CD4-positive, alpha-beta T cell (primary cell): ENCODE data around the gene LINC00632. TPM values are rescaled to one million over a fixed set of nuclear protein-coding genes. Genes with fewer than 3 reads are reported as not detected.

ENCODE experiments used
- ATAC-seq: fragments of 200-7000 bp; cut with Tn5 transposase; one replicate; pipeline ENCODE4 v1.10.0; 2022; ENCODE audit warnings: mild to moderate bottlenecking; ENCODE audit not compliant: poor library complexity
- CTCF ChIA-PET: fragments of 350-600 bp; sonication (Branson Sonifier 250); formaldehyde crosslinking; loops from one replicate; lab custom pipeline; 2021; ENCODE audit warnings: antibody characterized with exemption, inconsistent platforms; lab: Charles Lee
- POLR2A ChIA-PET: fragments of 350-600 bp; sonication (Branson Sonifier 250); formaldehyde crosslinking; loops from one replicate; lab custom pipeline; 2021; ENCODE audit warnings: antibody characterized with exemption, inconsistent platforms; lab: Charles Lee
- DNase-seq, 14 experiments: peaks; one replicate each; pipeline ENCODE4 v3.0.0-alpha.2; 2013 to 2020; ENCODE audit warnings: mixed read lengths in 2 of 14
- H3K27ac ChIP-seq, 2 donors: one replicate each; pipeline versions ENCODE4 v1.5.1 to v1.7.0; 2013; ENCODE audit warnings: low read length in 2 of 2, low read depth in 1 of 2, mild to moderate bottlenecking in 1 of 2
- H3K27me3 ChIP-seq, 2 experiments: 1 replicate in 1 of 2; 2 replicates in 1 of 2; pipeline versions ENCODE4 v1.6.1 to v1.7.0; 2013; ENCODE audit warnings: low read length in 2 of 2, control low read depth in 1 of 2, mild to moderate bottlenecking in 1 of 2, moderate library complexity in 1 of 2; ENCODE audit not compliant: insufficient read depth in 2 of 2, control insufficient read depth in 1 of 2
- H3K36me3 ChIP-seq: one replicate; pipeline ENCODE4 v1.6.1; 2013; ENCODE audit warnings: low read length, control low read depth; ENCODE audit not compliant: insufficient read depth
- H3K4me1 ChIP-seq: one replicate; pipeline ENCODE4 v1.6.1; 2013; ENCODE audit warnings: low read length, control low read depth; ENCODE audit not compliant: insufficient read depth
- H3K4me3 ChIP-seq: one replicate; pipeline ENCODE4 v1.5.1; 2013; ENCODE audit warnings: mild to moderate bottlenecking, low read length, moderate library complexity
- H3K9me3 ChIP-seq, 2 experiments: 1 replicate in 1 of 2; 2 replicates in 1 of 2; pipeline versions ENCODE4 v1.6.1 to v1.7.0; 2013; ENCODE audit warnings: low read length in 2 of 2, mild to moderate bottlenecking in 2 of 2, control low read depth in 1 of 2, moderate library complexity in 1 of 2; ENCODE audit not compliant: control insufficient read depth in 1 of 2, insufficient read depth in 1 of 2
- H3K27ac Mint-ChIP-seq: one replicate; pipeline ENCODE4 v1.8.0; 2020; ENCODE audit warnings: mixed read lengths
- H3K27me3 Mint-ChIP-seq: one replicate; pipeline ENCODE4 v1.8.0; 2021; ENCODE audit warnings: mixed read lengths
- H3K36me3 Mint-ChIP-seq: one replicate; pipeline ENCODE4 v1.8.0; 2021; ENCODE audit warnings: low read depth, mixed read lengths
- H3K4me1 Mint-ChIP-seq: one replicate; pipeline ENCODE4 v1.8.0; 2021; ENCODE audit warnings: low read depth, mixed read lengths
- H3K4me3 Mint-ChIP-seq: one replicate; pipeline ENCODE4 v1.8.0; 2020; ENCODE audit warnings: mild to moderate bottlenecking, mixed read lengths
- H3K9me3 Mint-ChIP-seq: one replicate; pipeline ENCODE4 v1.8.0; 2020; ENCODE audit warnings: mixed read lengths
- intact Hi-C, 2 experiments: fragments of 100-400 bp; cut with DNase I in 1 of 2; cut with micrococcal nuclease in 1 of 2; formaldehyde crosslinking; loops; one replicate each; pipeline versions ENCODE4 v1.15.1 to v1.9.0; 2023 to 2025; cut with DNase I, micrococcal nuclease
- total RNA-seq, 174 experiments: library from RNA in 2 of 174; stranded (reverse) in 2 of 174; gene quantifications; one replicate each; pipeline ENCODE4 v1.2.3 and lab custom pipeline; 2021 to 2026
- TF ChIP-seq, protein P1 (sequence below): fragments of 200-600 bp; IDR thresholded peaks from one replicate; pipeline ENCODE4 v1.8.0; 2022; ENCODE audit warnings: antibody characterized with exemption, mild to moderate bottlenecking

The LINC00632 gene
- total RNA-seq, 2 experiments from 2014 or later: 9.4 to 10.8 TPM

- no peaks in the 10 kb centered on the region for H3K36me3 ChIP-seq
- H3K36me3 Mint-ChIP-seq: no peaks in the 10 kb centered on the region
- no peak overlapping the region for H3K4me3 ChIP-seq
- no peaks in the 10 kb centered on the region for H3K4me1 ChIP-seq
- H3K27me3 ChIP-seq: no peaks in the 10 kb centered on the region
- TF ChIP-seq, protein P1, sequence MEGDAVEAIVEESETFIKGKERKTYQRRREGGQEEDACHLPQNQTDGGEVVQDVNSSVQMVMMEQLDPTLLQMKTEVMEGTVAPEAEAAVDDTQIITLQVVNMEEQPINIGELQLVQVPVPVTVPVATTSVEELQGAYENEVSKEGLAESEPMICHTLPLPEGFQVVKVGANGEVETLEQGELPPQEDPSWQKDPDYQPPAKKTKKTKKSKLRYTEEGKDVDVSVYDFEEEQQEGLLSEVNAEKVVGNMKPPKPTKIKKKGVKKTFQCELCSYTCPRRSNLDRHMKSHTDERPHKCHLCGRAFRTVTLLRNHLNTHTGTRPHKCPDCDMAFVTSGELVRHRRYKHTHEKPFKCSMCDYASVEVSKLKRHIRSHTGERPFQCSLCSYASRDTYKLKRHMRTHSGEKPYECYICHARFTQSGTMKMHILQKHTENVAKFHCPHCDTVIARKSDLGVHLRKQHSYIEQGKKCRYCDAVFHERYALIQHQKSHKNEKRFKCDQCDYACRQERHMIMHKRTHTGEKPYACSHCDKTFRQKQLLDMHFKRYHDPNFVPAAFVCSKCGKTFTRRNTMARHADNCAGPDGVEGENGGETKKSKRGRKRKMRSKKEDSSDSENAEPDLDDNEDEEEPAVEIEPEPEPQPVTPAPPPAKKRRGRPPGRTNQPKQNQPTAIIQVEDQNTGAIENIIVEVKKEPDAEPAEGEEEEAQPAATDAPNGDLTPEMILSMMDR: peak; percentile 37
- DNase-seq (peak in 3 of 14 experiments; percentile 2 to 16 (median 6)), ATAC-seq (no peak)
- no peaks in the 10 kb centered on the region for H3K4me1 Mint-ChIP-seq
- no peak overlapping the region for H3K4me3 Mint-ChIP-seq
- H3K27ac Mint-ChIP-seq: no peak overlapping the region
- CTCF ChIA-PET: no interaction called here
- intact Hi-C loops: loop anchor here in 1 of 2 experiments (5.0 kb wide), 1 partner anchor 36 kb away; no protein-coding TSS in a partner anchor
- POLR2A ChIA-PET: no interaction called here
- no peak overlapping the region for H3K27ac ChIP-seq
- H3K27me3 Mint-ChIP-seq: no peaks in the 10 kb centered on the region
- no peaks in the 10 kb centered on the region for H3K9me3 Mint-ChIP-seq
- H3K9me3 ChIP-seq: no peaks in the 10 kb centered on the region
Observed at GRCh38 chrX:140701480-140701879, 8.1 kb upstream of the LINC00632 start.

GRCh38 chrX:140710710-140711109 lies 1.2 kb downstream of the LINC00632 start:
- H3K36me3 Mint-ChIP-seq: no peaks in the 10 kb centered on the region
- peaks cover 7% of the 10 kb centered on the region for H3K4me1 Mint-ChIP-seq

DNA sequence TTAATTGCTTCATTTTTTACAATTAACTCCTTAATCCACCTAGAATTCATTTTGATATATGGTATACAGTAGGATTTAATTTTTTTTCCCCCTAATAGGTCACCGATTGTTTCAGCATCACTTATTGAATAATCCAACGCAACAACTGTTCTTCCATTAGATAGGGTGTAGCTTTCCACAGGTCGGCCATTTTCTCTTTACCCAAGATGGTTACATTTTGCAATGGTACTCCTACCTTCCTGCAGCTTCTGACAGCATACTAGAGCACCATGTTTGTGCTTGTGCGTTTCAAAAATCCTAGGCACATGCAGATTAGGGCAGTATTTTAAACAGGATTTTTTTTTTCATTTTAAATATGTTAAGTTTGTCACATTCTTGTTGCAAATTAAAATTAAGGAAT lies 2.3 kb downstream of the LINC00632 start:
- H3K36me3 Mint-ChIP-seq: no peaks in the 10 kb centered on the region
- H3K4me3 Mint-ChIP-seq: no peak overlapping the region

More at GRCh38 chrX:140710710-140711109, 1.2 kb downstream of the LINC00632 start:
- Histone ChIP-seq H3K9me3 (no peaks in the 10 kb centered on the region), H3K36me3 (no peaks in the 10 kb centered on the region), H3K4me1 (no peaks in the 10 kb centered on the region), H3K27me3 (no peaks in the 10 kb centered on the region), H3K4me3 (no peak overlapping the region), H3K27ac (no peak overlapping the region)
- intact Hi-C loops: no loop called here
- POLR2A ChIA-PET: no interaction called here
- no peak for ATAC-seq
- Mint-ChIP-seq H3K9me3 (no peaks in the 10 kb centered on the region), H3K27ac (no peak overlapping the region), H3K4me3 (no peak overlapping the region), H3K27me3 (no peaks in the 10 kb centered on the region)
- TF ChIP-seq, protein P1: no peak
- CTCF ChIA-PET: no interaction called here
- DNase-seq: no peak

More for the DNA sequence above, 2.3 kb downstream of the LINC00632 start:
- H3K4me1 Mint-ChIP-seq: peaks cover 7% of the 10 kb centered on the region
- Histone ChIP-seq H3K36me3 (no peaks in the 10 kb centered on the region), H3K27me3 (no peaks in the 10 kb centered on the region), H3K9me3 (no peaks in the 10 kb centered on the region), H3K4me3 (no peak overlapping the region), H3K27ac (no peak overlapping the region), H3K4me1 (no peaks in the 10 kb centered on the region)
- CTCF ChIA-PET: interaction anchor here (0.6 kb wide), 1 partner anchor 31 kb away, joined by 3 read pairs; no protein-coding TSS in a partner anchor
- no peaks in the 10 kb centered on the region for H3K9me3 Mint-ChIP-seq
- intact Hi-C loops: no loop called here
- ATAC-seq (no peak), DNase-seq (no peak)
- H3K27me3 Mint-ChIP-seq: no peaks in the 10 kb centered on the region
- POLR2A ChIA-PET: no interaction called here
- H3K27ac Mint-ChIP-seq: no peak overlapping the region
- TF ChIP-seq, protein P1: no peak
